GM18508 (cell line): ENCODE measurements around the gene TLR2.
"Not testable (repeated sequence)": the region's sequence is repeated elsewhere in the genome, so short reads cannot be mapped to it uniquely, and the experiment has no call there.

Experiments used
- ATAC-seq: cut with Tn5 transposase; IDR thresholded peaks from one replicate; pipeline ENCODE4 v1.9.1; 2021; ENCODE audit warnings: moderate number of reproducible peaks; ENCODE audit not compliant: insufficient read depth, unreplicated experiment

The TLR2 gene

DNA sequence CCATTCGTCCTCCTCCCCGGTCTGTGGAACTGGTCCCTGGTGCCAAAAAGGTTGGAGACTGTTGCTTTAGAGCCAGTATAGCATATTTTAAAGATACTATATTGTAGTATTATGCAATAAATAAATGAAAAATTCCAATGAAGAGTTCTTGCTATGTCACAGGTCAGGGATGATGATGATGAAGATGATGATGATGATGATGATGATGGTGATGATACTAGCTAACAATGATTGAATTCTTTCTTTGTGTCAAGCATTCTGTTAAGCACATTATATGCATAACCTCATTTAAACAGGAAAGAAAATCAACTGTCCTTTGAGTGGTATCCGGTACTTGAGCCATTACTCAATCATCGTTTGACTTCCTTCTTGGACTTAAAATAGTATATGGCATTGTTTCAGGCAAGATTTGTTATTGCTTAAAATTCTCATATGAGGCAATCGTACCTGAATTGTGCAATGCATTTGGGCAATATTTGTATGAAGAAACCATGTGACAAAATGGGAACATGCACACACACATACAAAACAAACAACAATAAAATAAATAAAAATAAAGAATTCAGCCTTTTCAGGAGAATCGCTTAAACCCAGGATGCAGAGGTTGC is 22.8 kb upstream of the TLR2 start:
- no peak for ATAC-seq

- ATAC-seq = no peak
Observed at GRCh38 chr4:153661908-153662307, 22.2 kb upstream of the TLR2 start.

GRCh38 chr4:153663667-153664066 is 20.4 kb upstream of the TLR2 start:
- no peak for ATAC-seq

- ATAC-seq = not testable (repeated sequence)
Observed at GRCh38 chr4:153666505-153666904, 17.6 kb upstream of the TLR2 start.

GRCh38 chr4:153668647-153669046 is 15.4 kb upstream of the TLR2 start:
- ATAC-seq = no peak

GRCh38 chr4:153669838-153670237 is 14.2 kb upstream of the TLR2 start:
- no peak for ATAC-seq

- ATAC-seq = no peak
Observed at GRCh38 chr4:153676486-153676885, 7.6 kb upstream of the TLR2 start.

GRCh38 chr4:153676984-153677383 is 7.1 kb upstream of the TLR2 start:
- no peak for ATAC-seq

DNA sequence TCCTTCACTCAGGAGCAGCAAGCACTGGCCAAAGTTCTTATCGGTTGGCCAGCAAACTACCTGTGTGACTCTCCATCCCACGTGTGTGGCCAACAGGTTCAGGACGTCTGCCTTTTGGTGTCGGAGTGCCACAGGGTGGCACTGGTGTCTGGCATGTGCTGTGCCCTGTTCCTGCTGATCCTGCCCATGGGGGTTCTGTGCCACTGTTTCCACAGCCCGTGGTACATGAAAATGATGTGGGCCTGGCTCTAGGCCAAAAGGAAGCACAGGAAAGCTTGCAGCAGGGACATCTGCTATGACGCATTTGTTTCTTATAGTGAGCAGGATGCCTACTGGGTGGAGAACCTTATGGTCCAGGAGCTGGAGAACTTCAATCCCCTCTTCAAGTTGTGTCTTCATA is 4.6 kb upstream of the TLR2 start:
- ATAC-seq = no peak

- no peak for ATAC-seq
Observed at GRCh38 chr4:153683763-153684181, 308 bp upstream of the TLR2 start.

DNA sequence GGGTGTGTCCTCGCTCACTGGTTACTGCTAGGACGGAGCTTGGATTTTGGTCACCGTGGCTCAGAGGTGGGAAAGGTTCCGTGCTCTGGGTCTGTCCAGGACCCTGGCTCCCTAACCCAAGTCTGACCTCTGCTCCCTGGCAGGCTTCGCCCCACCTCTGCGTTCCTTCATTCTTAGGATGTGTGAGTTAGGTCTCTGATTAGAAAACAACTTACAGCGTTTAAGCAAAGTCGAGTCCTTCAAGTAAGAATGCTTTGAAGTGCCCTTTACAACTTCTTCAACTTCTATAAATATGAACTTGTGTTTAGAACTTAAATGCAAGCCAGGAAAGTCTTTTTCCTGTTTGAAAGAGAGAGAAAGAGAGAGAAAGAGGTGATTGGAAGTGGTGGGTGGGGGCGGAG is 891 bp downstream of the TLR2 start:
- ATAC-seq = no peak

- ATAC-seq = no peak
Observed at GRCh38 chr4:153704522-153704921, 20.4 kb downstream of the TLR2 start.

GRCh38 chr4:153705743-153706468 is 21.8 kb downstream of the TLR2 start:
- ATAC-seq = no peak

DNA sequence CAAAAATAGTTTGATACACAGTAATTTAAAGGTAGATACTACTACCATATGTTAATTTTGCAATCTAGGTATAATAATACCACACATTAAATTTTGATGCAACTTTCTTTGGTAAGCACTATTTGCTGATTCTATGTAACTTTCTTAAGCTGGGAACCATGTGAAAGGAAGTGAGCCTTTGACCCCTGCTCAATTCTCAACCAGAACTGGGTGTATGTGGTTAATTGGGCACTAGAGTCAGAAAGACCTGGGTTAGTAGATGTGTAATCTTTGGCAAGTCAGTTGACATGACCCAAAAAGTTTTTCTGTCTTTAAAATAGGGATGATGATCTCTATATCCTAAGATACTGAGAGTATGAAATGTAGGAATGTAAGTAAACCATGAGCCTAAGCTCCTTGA is 22.4 kb downstream of the TLR2 start:
- ATAC-seq = no peak

GRCh38 chr4:153710681-153711080 is 26.6 kb downstream of the TLR2 start:
- ATAC-seq = no peak

DNA sequence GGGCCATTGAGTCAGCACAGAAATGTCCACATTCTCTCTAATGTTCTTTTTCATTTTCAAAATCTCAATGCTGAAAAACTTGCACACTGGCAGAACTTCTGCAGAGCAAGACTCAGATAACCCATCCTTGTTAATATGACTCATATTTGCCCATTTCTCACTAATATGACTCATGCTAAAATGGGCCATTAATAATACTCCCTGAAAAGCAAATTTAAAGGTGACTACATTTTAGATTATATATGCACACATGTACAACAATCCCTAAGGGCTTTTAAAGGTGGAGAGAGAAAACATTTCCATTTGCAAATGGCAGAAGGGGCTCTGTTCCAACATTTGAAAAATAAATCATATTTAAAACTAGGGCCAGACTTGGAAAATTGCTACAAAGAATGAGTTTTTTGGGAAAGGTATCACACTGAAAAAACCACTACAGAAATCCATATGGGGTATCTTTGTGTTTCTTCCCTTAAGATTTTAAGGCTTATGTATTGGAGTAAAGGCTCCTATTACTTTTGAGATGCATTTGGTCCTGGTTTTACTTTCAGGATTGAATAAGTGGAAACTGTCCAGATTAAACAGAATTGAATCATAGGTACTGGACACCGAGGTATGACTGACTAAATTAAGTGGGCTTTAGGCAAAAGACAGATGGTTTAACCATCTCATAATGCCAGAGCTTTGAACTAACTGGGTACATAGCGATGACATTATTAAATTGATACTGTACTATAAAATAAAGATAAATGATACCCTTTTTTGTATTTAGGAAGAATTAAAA is 30.0 kb downstream of the TLR2 start:
- ATAC-seq = no peak

- ATAC-seq = no peak
Observed at GRCh38 chr4:153722036-153722435, 38.0 kb downstream of the TLR2 start.

- ATAC-seq = no peak
Observed at GRCh38 chr4:153724606-153725005, 40.5 kb downstream of the TLR2 start.

- no peak for ATAC-seq
Observed at GRCh38 chr4:153725136-153725830, 41.2 kb downstream of the TLR2 start.

- no peak for ATAC-seq
Observed at GRCh38 chr4:153725831-153726154, 41.7 kb downstream of the TLR2 start.

GRCh38 chr4:153728151-153728550 is 44.1 kb downstream of the TLR2 start:
- ATAC-seq = no peak
